Measurements from ENCODE around the gene AGPAT1. TPM values are rescaled to one million over a fixed set of nuclear protein-coding genes. Genes with fewer than 3 reads are reported as not detected.

Gene AGPAT1
- total and polyA plus RNA-seq, 10 of the 15 experiments (the other 5 are each of a cell fraction or from before 2014, with no cell fraction given) = 13.9 to 39.5 (median 24.7) TPM

GRCh38 chr6:32198345-32198696 is 22.4 kb upstream of the AGPAT1 start:
- Histone ChIP-seq H4K20me1 (ENCODE audit: control insufficient read depth, insufficient read depth) (no peaks in the 10 kb centered on the region), H3K27me3 (replicated peaks in 1 of 2; ENCODE audit: control insufficient read depth in 2 of 2, insufficient read depth in 2 of 2, low read length in 1 of 2) (no peaks in the 10 kb centered on the region), H3K4me3 (no peak overlapping the region), H3K4me2 (ENCODE audit: control insufficient read depth, insufficient read depth) (no peak overlapping the region), H3K9me3 (replicated peaks; ENCODE audit: control insufficient read depth, insufficient read depth, low read length) (no peaks in the 10 kb centered on the region), H2AFZ (ENCODE audit: control insufficient read depth, low read depth, low read length) (no peak overlapping the region), H3K4me1 (ENCODE audit: control insufficient read depth, insufficient read depth, low read length) (peaks cover 24% of the 10 kb centered on the region), H3K36me3 (ENCODE audit: control insufficient read depth in 2 of 2, insufficient read depth in 2 of 2, low read length in 1 of 2) (no peaks in the 10 kb centered on the region), H3K27ac (ENCODE audit: control insufficient read depth, insufficient read depth) (no peak overlapping the region), H3K79me2 (ENCODE audit: control insufficient read depth, insufficient read depth, low read length) (peaks cover 7% of the 10 kb centered on the region), H3K9ac (ENCODE audit: control insufficient read depth, insufficient read depth, low read length) (no peak overlapping the region)
- no peak for FAIRE-seq
- ATAC-seq = no peak
- no peak for DNase-seq (ENCODE audit: low read depth, low spot score)
- in situ Hi-C loops (cut with MboI) (no loop called here), intact Hi-C loops (cut with micrococcal nuclease; ENCODE audit: unreplicated experiment) (loop anchor here (5.0 kb wide), 1 partner anchor 39 kb away; no protein-coding TSS in a partner anchor)
- 67% methylated on average over 3 of the region's 3 CpGs for WGBS (ENCODE audit: insufficient coverage, insufficient replicate concordance, low lambda C conversion rate, missing lambda C conversion rate)
- ChIA-PET RAD21 (ENCODE audit: unreplicated experiment) (interaction anchor here (1.1 kb wide), 1 partner anchor 79 kb away, joined by 3 read pairs; no protein-coding TSS in a partner anchor), SMC1A (ENCODE audit: uncharacterized antibody, unreplicated experiment) (no interaction called here), CTCF (no interaction called here), POLR2A (interaction anchor here (1.1 to 1.2 kb wide), 2 partner anchors 9 to 22 kb away, joined by 5 read pairs; partner anchors contain the start of gene AGPAT1)
- BruUV-seq (replicated peaks) = no TSS peak
- TF ChIP-seq PAX5 (IDR thresholded peaks at IDR 0.05; ENCODE audit: borderline replicate concordance, low read depth, low read length) (no peak), IRF5 (IDR thresholded peaks at IDR 0.05; ENCODE audit: borderline replicate concordance) (no peak), REST (IDR thresholded peaks at IDR 0.05; ENCODE audit: low read depth, low read length) (no peak), MLLT1 (IDR thresholded peaks at IDR 0.05) (no peak), FOS (IDR thresholded peaks at IDR 0.05; ENCODE audit: borderline replicate concordance, extremely low read depth, insufficient read length) (no peak), IKZF2 (IDR thresholded peaks at IDR 0.05) (no peak), NFIC (IDR thresholded peaks at IDR 0.05; ENCODE audit: low read depth, low read length) (no peak), IKZF1 (conservative IDR thresholded peaks at IDR 0.05) (no peak), BRCA1 (IDR thresholded peaks at IDR 0.05; ENCODE audit: low read depth, low read length) (no peak), NR2C1 (IDR thresholded peaks at IDR 0.05) (no peak), FOXM1 (IDR thresholded peaks at IDR 0.05; ENCODE audit: low read depth, low read length) (no peak), RELB (IDR thresholded peaks at IDR 0.05; ENCODE audit: low read depth) (no peak), ZBTB33 (IDR thresholded peaks at IDR 0.05) (no peak), NRF1 (conservative IDR thresholded peaks at IDR 0.05; ENCODE audit: low read depth, low read length) (no peak), HDAC2 (IDR thresholded peaks at IDR 0.05) (no peak)

All from GM12878 (cell line).